GM06990 (cell line): Measurements from ENCODE around the gene ATXN7L1.
"Not testable (repeated sequence)": the region's sequence is repeated elsewhere in the genome, so short reads cannot be mapped to it uniquely, and the experiment has no call there.

Source experiments
- DNase-seq: peaks from one replicate; pipeline ENCODE4 v3.0.0-alpha.2; 2011; ENCODE audit not compliant: insufficient read length; ENCODE audit errors: extremely low read depth
- H3K27me3 ChIP-seq: replicated peaks from 2 replicates; pipeline ENCODE4 v1.6.0; 2011; ENCODE audit warnings: low read length; ENCODE audit not compliant: control insufficient read depth, insufficient read depth
- H3K36me3 ChIP-seq: 2 replicates; pipeline ENCODE4 v1.5.1; 2011; ENCODE audit warnings: low read length; ENCODE audit not compliant: control insufficient read depth, insufficient read depth
- H3K4me3 ChIP-seq: replicated peaks from 2 replicates; pipeline ENCODE4 v1.5.1; 2011; ENCODE audit warnings: low read depth, mild to moderate bottlenecking, control low read depth, low read length
- CTCF ChIP-seq: IDR thresholded peaks from 2 replicates; pipeline ENCODE4 v1.5.1; 2011; ENCODE audit warnings: low read length, control low read depth, mild to moderate bottlenecking, inconsistent platforms; ENCODE audit not compliant: insufficient read depth, poor library complexity, severe bottlenecking

ATXN7L1 gene

GRCh38 chr7:105707381-105707780 lies 169.0 kb downstream of the ATXN7L1 start:
- H3K36me3 ChIP-seq = no peaks in the 10 kb centered on the region
- no peak for TF ChIP-seq CTCF
- H3K27me3 ChIP-seq = no peaks in the 10 kb centered on the region
- no peak overlapping the region for H3K4me3 ChIP-seq
- no peak for DNase-seq

- TF ChIP-seq CTCF = no peak
- DNase-seq = no peak
- H3K27me3 ChIP-seq = no peaks in the 10 kb centered on the region
- no peak overlapping the region for H3K4me3 ChIP-seq
- H3K36me3 ChIP-seq = no peaks in the 10 kb centered on the region
Observed at GRCh38 chr7:105705427-105705826, 171.0 kb downstream of the ATXN7L1 start.

DNA sequence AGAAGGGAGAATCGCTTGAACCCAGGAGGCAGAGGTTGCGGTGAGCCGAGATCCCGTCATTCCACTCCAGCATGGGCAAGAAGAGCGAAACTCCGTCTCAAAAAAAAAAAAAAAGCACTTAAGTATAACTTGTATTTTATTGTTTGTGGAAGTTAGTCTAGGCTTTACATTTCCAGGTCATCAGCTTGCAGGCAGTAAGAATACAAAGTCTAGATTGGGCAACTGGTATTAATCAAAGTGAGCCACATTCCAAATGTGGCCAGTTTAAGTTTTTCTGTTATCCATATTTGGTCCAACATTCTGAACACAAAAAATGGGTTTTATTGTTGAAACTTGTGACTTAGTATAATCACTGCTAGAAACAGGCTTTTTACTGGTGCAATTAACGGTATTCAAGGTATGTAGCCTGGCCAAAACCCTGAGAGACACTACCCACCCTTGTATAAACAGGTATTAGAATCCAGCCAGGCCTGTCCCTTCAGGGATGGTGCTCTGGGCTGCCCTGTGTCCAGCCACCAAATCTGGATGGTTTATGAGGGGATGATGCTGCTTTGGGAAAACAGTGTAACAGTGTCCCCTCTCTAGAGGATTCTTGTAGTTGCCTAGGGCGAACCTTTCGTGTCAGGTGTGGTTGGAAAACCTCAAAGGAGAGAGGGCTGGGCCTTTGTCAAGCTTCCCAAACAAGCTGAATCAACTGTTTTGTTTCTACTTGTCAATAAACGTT lies 173.0 kb downstream of the ATXN7L1 start:
- no peak overlapping the region for H3K4me3 ChIP-seq
- no peak for DNase-seq
- no peaks in the 10 kb centered on the region for H3K27me3 ChIP-seq
- no peaks in the 10 kb centered on the region for H3K36me3 ChIP-seq
- no peak for TF ChIP-seq CTCF

DNA sequence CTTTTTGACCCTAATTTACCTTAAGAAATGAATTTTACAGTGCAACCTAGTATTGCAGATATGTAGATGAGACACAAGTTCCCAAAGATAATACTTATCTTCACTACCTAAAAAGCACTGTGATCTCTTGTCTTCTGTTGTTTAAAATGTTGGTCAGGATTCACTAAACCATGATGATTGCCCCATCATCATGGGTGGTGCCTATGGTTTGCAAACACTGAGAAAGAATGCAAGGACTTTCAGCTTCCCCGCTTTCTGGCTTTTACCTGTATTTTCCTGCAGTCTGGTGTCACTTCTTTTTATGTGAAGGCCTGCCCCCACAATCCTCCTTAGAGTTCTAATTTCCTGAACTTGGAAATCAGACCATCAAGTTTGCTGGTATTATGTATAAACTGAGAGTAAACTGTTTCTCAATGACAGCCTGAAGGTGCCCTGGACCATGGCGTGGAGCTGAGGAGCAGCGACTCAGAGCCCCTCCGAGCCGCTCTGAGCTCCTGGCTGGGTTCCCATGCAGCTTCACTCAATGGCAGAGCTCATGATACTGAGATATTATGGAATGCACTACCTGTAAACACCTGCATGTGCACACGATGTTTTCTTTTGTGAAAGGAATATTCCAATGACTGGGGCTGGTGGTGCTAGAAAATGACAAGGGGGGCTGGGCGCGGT lies 176.7 kb downstream of the ATXN7L1 start:
- Histone ChIP-seq H3K27me3 (no peaks in the 10 kb centered on the region), H3K36me3 (no peaks in the 10 kb centered on the region), H3K4me3 (no peak overlapping the region)
- no peak for TF ChIP-seq CTCF
- DNase-seq = no peak

- TF ChIP-seq CTCF = no peak
- Histone ChIP-seq H3K27me3 (no peaks in the 10 kb centered on the region), H3K36me3 (no peaks in the 10 kb centered on the region), H3K4me3 (no peak overlapping the region)
- no peak for DNase-seq
Observed at GRCh38 chr7:105698531-105698930, 177.9 kb downstream of the ATXN7L1 start.

GRCh38 chr7:105697753-105698152 lies 178.6 kb downstream of the ATXN7L1 start:
- no peak for TF ChIP-seq CTCF
- Histone ChIP-seq H3K36me3 (no peaks in the 10 kb centered on the region), H3K27me3 (no peaks in the 10 kb centered on the region), H3K4me3 (no peak overlapping the region)
- no peak for DNase-seq

- H3K36me3 ChIP-seq, DNase-seq, H3K27me3 ChIP-seq, H3K4me3 ChIP-seq: not testable (repeated sequence)
Observed at GRCh38 chr7:105697169-105697568, 179.2 kb downstream of the ATXN7L1 start.
